ENCODE results near the gene P4HTM.

P4HTM gene

GRCh38 chr3:48966367-48966766, 23.7 kb upstream of the P4HTM start:
- H3K4me3 ChIP-seq (ENCODE audit: low read depth, low read length), result no peak overlapping the region
- no peak for TF ChIP-seq CTCF (IDR thresholded peaks at IDR 0.05; ENCODE audit: low read depth, low read length, missing control alignments)
- DNase-seq (ENCODE audit: low read depth), result no peak

DNA sequence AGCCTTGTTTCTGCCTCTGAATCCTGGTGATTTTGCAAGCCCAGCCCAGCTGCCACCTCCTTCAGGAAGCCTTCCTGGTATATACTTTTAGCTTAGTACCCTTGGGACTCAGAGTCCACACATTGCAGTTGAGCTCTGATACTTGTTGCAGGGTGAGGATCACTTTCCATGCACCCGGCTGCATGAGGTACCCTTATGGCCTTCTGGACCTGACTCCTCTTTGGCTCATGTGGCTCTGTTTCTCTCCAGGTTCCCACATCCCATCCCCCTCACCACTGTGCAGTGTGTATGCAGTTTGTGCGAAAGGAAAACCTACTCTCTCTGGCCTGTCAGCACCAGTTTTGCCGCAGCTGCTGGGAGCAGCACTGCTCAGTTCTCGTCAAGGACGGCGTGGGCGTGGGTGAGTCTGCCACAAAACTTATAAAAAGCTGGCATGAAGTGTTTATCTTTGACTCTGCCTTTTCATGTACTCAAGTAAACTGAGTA, 23.1 kb upstream of the P4HTM start:
- DNase-seq (ENCODE audit: low read depth), result no peak
- no peak overlapping the region for H3K4me3 ChIP-seq (ENCODE audit: low read depth, low read length)
- TF ChIP-seq CTCF (IDR thresholded peaks at IDR 0.05; ENCODE audit: low read depth, low read length, missing control alignments), result no peak

DNA sequence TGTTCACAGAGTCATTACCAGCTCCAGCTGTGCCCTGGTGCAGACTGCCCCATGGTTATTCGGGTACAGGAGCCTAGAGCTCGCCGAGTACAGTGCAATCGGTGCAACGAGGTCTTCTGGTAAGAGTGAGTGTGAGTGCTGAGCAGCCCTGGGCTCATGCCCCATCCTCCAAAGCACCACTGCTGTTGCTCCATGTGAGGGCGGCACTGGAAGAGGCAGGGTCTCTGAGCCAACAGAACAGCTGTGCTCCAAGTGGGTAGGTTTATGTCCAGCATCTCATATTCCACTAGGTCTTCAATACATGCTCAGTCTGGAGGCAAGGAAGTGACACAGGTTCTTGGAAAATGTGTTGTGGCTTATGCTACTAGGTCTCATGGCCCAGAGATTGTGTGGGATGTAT, 19.5 kb upstream of the P4HTM start:
- no peak for TF ChIP-seq CTCF (IDR thresholded peaks at IDR 0.05; ENCODE audit: low read depth, low read length, missing control alignments)
- no peak for DNase-seq (ENCODE audit: low read depth)
- H3K4me3 ChIP-seq (ENCODE audit: low read depth, low read length), result no peak overlapping the region

- no peak overlapping the region for H3K4me3 ChIP-seq (ENCODE audit: low read depth, low read length)
- no peak for DNase-seq (ENCODE audit: low read depth)
- TF ChIP-seq CTCF (IDR thresholded peaks at IDR 0.05; ENCODE audit: low read depth, low read length, missing control alignments), result no peak
Observed at GRCh38 chr3:48974076-48974864, 15.8 kb upstream of the P4HTM start.

GRCh38 chr3:48979451-48979850, 10.6 kb upstream of the P4HTM start:
- DNase-seq (ENCODE audit: low read depth), result no peak
- H3K4me3 ChIP-seq (ENCODE audit: low read depth, low read length), result no peak overlapping the region
- TF ChIP-seq CTCF (IDR thresholded peaks at IDR 0.05; ENCODE audit: low read depth, low read length, missing control alignments), result no peak

DNA sequence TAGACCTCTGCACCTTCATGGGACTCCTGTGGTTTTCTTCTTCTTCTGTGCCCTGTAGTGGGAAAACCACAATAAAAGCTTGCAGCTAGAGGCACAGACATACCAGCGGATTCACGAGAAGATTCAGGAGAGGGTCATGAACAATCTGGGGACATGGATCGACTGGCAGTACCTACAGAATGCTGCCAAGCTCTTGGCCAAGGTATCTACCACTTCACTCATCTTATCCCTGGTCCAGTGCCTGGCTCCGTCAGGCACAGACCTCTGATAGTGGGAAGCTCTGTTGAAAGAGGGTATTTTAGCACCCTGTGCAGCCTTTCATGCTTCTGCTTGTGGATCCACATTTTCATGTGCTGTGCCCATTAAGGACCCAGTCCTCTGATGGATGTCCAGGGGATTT, 9.7 kb upstream of the P4HTM start:
- DNase-seq (ENCODE audit: low read depth), result no peak
- no peak for TF ChIP-seq CTCF (IDR thresholded peaks at IDR 0.05; ENCODE audit: low read depth, low read length, missing control alignments)
- H3K4me3 ChIP-seq (ENCODE audit: low read depth, low read length), result no peak overlapping the region

- TF ChIP-seq CTCF (IDR thresholded peaks at IDR 0.05; ENCODE audit: low read depth, low read length, missing control alignments), result no peak
- no peak overlapping the region for H3K4me3 ChIP-seq (ENCODE audit: low read depth, low read length)
- DNase-seq (ENCODE audit: low read depth), result no peak
Observed at GRCh38 chr3:48982016-48982415, 8.0 kb upstream of the P4HTM start.
